Liver (tissue), 9 donors: Measurements from ENCODE around the gene THSD7B. TPM values are rescaled to one million over a fixed set of nuclear protein-coding genes. Genes with fewer than 3 reads are reported as not detected.

Experiments used
- DNase-seq: peaks from one replicate; pipeline ENCODE4 v3.0.0-alpha.2; 2017; ENCODE audit warnings: low spot score
- H3K27ac ChIP-seq, 2 donors: one replicate each; pipeline ENCODE4 v1.7.0; 2013; ENCODE audit warnings: inconsistent platforms in 2 of 2, low read length in 2 of 2, control low read depth in 1 of 2, low read depth in 1 of 2, mild to moderate bottlenecking in 1 of 2
- H3K27me3 ChIP-seq, 4 donors: one replicate each; pipeline versions ENCODE4 v1.6.1 to v1.7.0; 2013; ENCODE audit warnings: low read length in 3 of 4, inconsistent platforms in 1 of 4, mild to moderate bottlenecking in 1 of 4, moderate library complexity in 1 of 4; ENCODE audit not compliant: control insufficient read depth in 4 of 4, insufficient read depth in 4 of 4
- H3K36me3 ChIP-seq, 4 donors: one replicate each; pipeline versions ENCODE4 v1.6.1 to v1.7.0; 2013; ENCODE audit warnings: low read length in 3 of 4, mild to moderate bottlenecking in 3 of 4, low read depth in 1 of 4, moderate library complexity in 1 of 4; ENCODE audit not compliant: control insufficient read depth in 4 of 4, insufficient read depth in 3 of 4
- H3K4me1 ChIP-seq, 4 donors: one replicate each; pipeline versions ENCODE4 v1.6.1 to v1.7.0; 2013; ENCODE audit warnings: low read length in 3 of 4, mild to moderate bottlenecking in 3 of 4, moderate library complexity in 1 of 4; ENCODE audit not compliant: control insufficient read depth in 4 of 4, insufficient read depth in 4 of 4
- H3K4me3 ChIP-seq, 3 donors: one replicate each; pipeline versions ENCODE4 v1.6.1 to v1.7.0; 2013; ENCODE audit warnings: low read length in 3 of 3, control low read depth in 1 of 3, low read depth in 1 of 3, mild to moderate bottlenecking in 1 of 3
- H3K9ac ChIP-seq, 2 donors: one replicate each; pipeline ENCODE4 v1.7.0; 2013; ENCODE audit warnings: low read length in 2 of 2, mild to moderate bottlenecking in 2 of 2, moderate library complexity in 2 of 2, control low read depth in 1 of 2, low read depth in 1 of 2
- H3K9me3 ChIP-seq, 4 donors: one replicate each; pipeline versions ENCODE4 v1.6.1 to v1.7.0; 2013; ENCODE audit warnings: low read length in 3 of 4; ENCODE audit not compliant: control insufficient read depth in 4 of 4
- EGR1 ChIP-seq, 2 donors: IDR thresholded peaks; 2 replicates each; pipeline ENCODE4 v1.6.1; 2016 to 2018; ENCODE audit warnings: antibody characterized with exemption in 2 of 2, low read depth in 2 of 2
- FOXA1 ChIP-seq: IDR thresholded peaks from 2 replicates; pipeline ENCODE4 v1.6.1; 2016; ENCODE audit warnings: antibody characterized with exemption
- GABPA ChIP-seq, 2 donors: IDR thresholded peaks in 1 of 2; conservative IDR thresholded peaks in 1 of 2; 2 replicates each; pipeline ENCODE4 v1.6.1; 2016; ENCODE audit warnings: antibody characterized with exemption in 2 of 2, mild to moderate bottlenecking in 1 of 2, moderate library complexity in 1 of 2
- HNF4A ChIP-seq, 2 donors: conservative IDR thresholded peaks; 2 replicates each; pipeline ENCODE4 v1.6.1; 2016; ENCODE audit warnings: antibody characterized with exemption in 2 of 2, mild to moderate bottlenecking in 2 of 2
- HNF4G ChIP-seq: IDR thresholded peaks from 2 replicates; pipeline ENCODE4 v1.6.1; 2016; ENCODE audit warnings: antibody characterized with exemption
- JUND ChIP-seq, 2 donors: IDR thresholded peaks; 2 replicates each; pipeline ENCODE4 v1.6.1; 2016; ENCODE audit warnings: antibody characterized with exemption in 2 of 2
- RAD21 ChIP-seq, 2 donors: IDR thresholded peaks; 2 replicates each; pipeline ENCODE4 v1.6.1; 2016; ENCODE audit warnings: antibody characterized with exemption in 2 of 2, mild to moderate bottlenecking in 2 of 2
- RXRA ChIP-seq, 2 donors: IDR thresholded peaks; 2 replicates each; pipeline ENCODE4 v1.6.1; 2017 to 2018; ENCODE audit warnings: antibody characterized with exemption in 2 of 2, mild to moderate bottlenecking in 1 of 2
- SP1 ChIP-seq: IDR thresholded peaks from 2 replicates; pipeline ENCODE4 v1.6.1; 2018; ENCODE audit warnings: antibody characterized with exemption, mild to moderate bottlenecking
- TAF1 ChIP-seq: conservative IDR thresholded peaks from 2 replicates; pipeline ENCODE4 v1.6.1; 2016; ENCODE audit warnings: antibody characterized with exemption, mild to moderate bottlenecking
- YY1 ChIP-seq: IDR thresholded peaks from 2 replicates; pipeline ENCODE4 v1.6.1; 2016; ENCODE audit warnings: antibody characterized with exemption, mild to moderate bottlenecking
- WGBS: extraction: QIAGEN DNeasy Blood & Tissue Kit; methylation state at CpG from one replicate; pipeline ENCODE4 v1.1.7; 2013; 5-methylcytosine and 5-hydroxymethylcytosine counted together
- polyA plus RNA-seq, 2 donors: library from polyadenylated mRNA; stranded (reverse) in 1 of 2; unstranded in 1 of 2; fragments of 200-250 nt in 1 of 2; fragments of >200 nt in 1 of 2; fragmentation: Nextera tagmentation in 1 of 2; extraction: Ambion mirVana in 1 of 2; gene quantifications; one replicate each; pipeline versions ENCODE4 v1.2.1 to v1.2.3, GENCODE V29; 2013 to 2015
- total RNA-seq, 2 donors: library from RNA; depleted of rRNA; stranded (reverse); fragments of >200 nt; gene quantifications; one replicate each; pipeline ENCODE4 v1.2.3, GENCODE V29; 2014
- TF ChIP-seq, protein P1 (sequence below): IDR thresholded peaks from 2 replicates; pipeline ENCODE4 v1.6.1; 2016; ENCODE audit warnings: antibody characterized with exemption, mild to moderate bottlenecking
- TF ChIP-seq, protein P2 (sequence below): IDR thresholded peaks from 2 replicates; pipeline ENCODE4 v1.6.1; 2016; ENCODE audit warnings: antibody characterized with exemption
- TF ChIP-seq, protein P3 (sequence below): IDR thresholded peaks from 2 replicates; pipeline ENCODE4 v1.6.1; 2016; ENCODE audit warnings: antibody characterized with exemption
- TF ChIP-seq, protein P4 (sequence below): IDR thresholded peaks from 2 replicates; pipeline ENCODE4 v1.6.1; 2016; ENCODE audit warnings: antibody characterized with exemption
- donor health status: healthy.
- donor health status: healthy.
- donor health status: healthy.
- donor health status: healthy.
- donor health status: healthy.

The THSD7B gene
- total and polyA plus RNA-seq, 4 donors, result 0.01 to 0.75 (median 0.42) TPM; not detected in 1

DNA sequence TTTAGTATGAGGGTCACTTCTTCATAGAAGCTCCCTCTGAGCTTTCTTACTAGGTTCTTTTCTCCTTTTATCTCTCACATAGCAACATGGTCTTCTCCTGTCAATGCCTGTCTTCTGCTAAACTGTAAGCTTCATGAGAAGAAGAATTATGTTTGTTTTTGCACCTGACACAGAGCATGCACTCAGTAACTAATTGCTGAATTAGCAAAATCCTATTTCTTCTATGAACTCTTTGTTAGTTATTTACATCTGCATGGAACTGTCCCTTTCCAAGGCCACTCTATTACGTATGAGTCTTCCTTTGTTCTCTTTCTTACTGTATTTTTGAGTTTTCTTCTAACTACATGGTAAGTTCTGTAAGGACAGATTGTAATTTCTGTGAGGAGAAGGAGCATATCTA lies 63.4 kb downstream of the THSD7B start (continued):
- TF ChIP-seq, protein P1, sequence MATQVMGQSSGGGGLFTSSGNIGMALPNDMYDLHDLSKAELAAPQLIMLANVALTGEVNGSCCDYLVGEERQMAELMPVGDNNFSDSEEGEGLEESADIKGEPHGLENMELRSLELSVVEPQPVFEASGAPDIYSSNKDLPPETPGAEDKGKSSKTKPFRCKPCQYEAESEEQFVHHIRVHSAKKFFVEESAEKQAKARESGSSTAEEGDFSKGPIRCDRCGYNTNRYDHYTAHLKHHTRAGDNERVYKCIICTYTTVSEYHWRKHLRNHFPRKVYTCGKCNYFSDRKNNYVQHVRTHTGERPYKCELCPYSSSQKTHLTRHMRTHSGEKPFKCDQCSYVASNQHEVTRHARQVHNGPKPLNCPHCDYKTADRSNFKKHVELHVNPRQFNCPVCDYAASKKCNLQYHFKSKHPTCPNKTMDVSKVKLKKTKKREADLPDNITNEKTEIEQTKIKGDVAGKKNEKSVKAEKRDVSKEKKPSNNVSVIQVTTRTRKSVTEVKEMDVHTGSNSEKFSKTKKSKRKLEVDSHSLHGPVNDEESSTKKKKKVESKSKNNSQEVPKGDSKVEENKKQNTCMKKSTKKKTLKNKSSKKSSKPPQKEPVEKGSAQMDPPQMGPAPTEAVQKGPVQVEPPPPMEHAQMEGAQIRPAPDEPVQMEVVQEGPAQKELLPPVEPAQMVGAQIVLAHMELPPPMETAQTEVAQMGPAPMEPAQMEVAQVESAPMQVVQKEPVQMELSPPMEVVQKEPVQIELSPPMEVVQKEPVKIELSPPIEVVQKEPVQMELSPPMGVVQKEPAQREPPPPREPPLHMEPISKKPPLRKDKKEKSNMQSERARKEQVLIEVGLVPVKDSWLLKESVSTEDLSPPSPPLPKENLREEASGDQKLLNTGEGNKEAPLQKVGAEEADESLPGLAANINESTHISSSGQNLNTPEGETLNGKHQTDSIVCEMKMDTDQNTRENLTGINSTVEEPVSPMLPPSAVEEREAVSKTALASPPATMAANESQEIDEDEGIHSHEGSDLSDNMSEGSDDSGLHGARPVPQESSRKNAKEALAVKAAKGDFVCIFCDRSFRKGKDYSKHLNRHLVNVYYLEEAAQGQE, result no peak
- TF ChIP-seq SP1, result no peak

DNA sequence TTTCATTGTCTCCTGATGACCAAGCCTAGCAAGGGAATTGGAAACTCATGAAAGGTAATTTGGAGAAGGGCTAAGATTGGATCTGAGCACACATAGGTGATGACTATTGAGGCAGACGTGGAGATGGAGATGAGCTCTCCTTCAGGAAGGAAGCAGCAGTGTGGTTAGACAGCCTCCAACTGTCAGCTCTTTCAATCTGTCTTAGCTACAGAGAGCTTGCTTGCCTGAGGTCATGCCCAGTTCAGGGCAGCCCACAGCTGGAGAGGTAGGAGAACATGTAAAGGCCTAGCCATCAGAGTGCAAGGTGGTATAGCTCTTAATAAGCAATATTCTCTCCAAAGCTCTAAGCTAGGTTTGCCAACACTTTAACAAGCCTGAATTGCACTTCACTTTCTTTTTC lies 79.2 kb downstream of the THSD7B start:
- TF ChIP-seq FOXA1 (no peak), GABPA (IDR thresholded peaks at IDR 0.05 in 1 of 2, conservative IDR thresholded peaks at IDR 0.05 in 1 of 2) (no peak), HNF4A (conservative IDR thresholded peaks at IDR 0.05) (no peak), RAD21 (IDR thresholded peaks at IDR 0.05) (no peak), RXRA (IDR thresholded peaks at IDR 0.05) (no peak), TAF1 (no peak), EGR1 (IDR thresholded peaks at IDR 0.05; ENCODE audit: low read depth in 2 of 2) (no peak), YY1 (no peak), HNF4G (no peak), JUND (IDR thresholded peaks at IDR 0.05) (no peak)
- TF ChIP-seq, protein P2, sequence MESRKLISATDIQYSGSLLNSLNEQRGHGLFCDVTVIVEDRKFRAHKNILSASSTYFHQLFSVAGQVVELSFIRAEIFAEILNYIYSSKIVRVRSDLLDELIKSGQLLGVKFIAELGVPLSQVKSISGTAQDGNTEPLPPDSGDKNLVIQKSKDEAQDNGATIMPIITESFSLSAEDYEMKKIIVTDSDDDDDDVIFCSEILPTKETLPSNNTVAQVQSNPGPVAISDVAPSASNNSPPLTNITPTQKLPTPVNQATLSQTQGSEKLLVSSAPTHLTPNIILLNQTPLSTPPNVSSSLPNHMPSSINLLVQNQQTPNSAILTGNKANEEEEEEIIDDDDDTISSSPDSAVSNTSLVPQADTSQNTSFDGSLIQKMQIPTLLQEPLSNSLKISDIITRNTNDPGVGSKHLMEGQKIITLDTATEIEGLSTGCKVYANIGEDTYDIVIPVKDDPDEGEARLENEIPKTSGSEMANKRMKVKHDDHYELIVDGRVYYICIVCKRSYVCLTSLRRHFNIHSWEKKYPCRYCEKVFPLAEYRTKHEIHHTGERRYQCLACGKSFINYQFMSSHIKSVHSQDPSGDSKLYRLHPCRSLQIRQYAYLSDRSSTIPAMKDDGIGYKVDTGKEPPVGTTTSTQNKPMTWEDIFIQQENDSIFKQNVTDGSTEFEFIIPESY, result no peak
- TF ChIP-seq, protein P1, result no peak
- TF ChIP-seq, protein P3, sequence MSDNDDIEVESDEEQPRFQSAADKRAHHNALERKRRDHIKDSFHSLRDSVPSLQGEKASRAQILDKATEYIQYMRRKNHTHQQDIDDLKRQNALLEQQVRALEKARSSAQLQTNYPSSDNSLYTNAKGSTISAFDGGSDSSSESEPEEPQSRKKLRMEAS, result no peak
- TF ChIP-seq, protein P4, sequence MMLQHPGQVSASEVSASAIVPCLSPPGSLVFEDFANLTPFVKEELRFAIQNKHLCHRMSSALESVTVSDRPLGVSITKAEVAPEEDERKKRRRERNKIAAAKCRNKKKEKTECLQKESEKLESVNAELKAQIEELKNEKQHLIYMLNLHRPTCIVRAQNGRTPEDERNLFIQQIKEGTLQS, result no peak
- Histone ChIP-seq H3K9me3 (no peaks in the 10 kb centered on the region), H3K36me3 (no peaks in the 10 kb centered on the region), H3K9ac (no peak overlapping the region), H3K27ac (no peak overlapping the region), H3K4me1 (no peaks in the 10 kb centered on the region), H3K4me3 (no peak overlapping the region), H3K27me3 (no peaks in the 10 kb centered on the region)
- WGBS, result 38% methylated on average over 1 of the region's 1 CpG
- no peak for DNase-seq
